Measurements from ENCODE around the gene RAB17. TPM values are rescaled to one million over a fixed set of nuclear protein-coding genes. Genes with fewer than 3 reads are reported as not detected.
A peak's percentile ranks its signal among the peaks of the same experiment; 100 is the strongest.

RAB17 gene
- total and polyA plus RNA-seq, 2 of the 4 experiments (the other 2 are of a cell fraction) = 0.41 TPM; not detected in 1

- no peak for DNase-seq
- Histone ChIP-seq H2BK15ac (ENCODE audit: low read depth, low read length) (no peak overlapping the region), H3K56ac (ENCODE audit: extremely low read depth, insufficient read depth, low read length) (no peak overlapping the region), H3K23ac (ENCODE audit: low read depth, low read length) (no peak overlapping the region), H3K9ac (ENCODE audit: low read depth, low read length) (no peak overlapping the region), H2AK5ac (ENCODE audit: low read depth, low read length) (no peak overlapping the region), H4K91ac (ENCODE audit: insufficient read depth, low read depth, low read length) (no peak overlapping the region), H3K9me3 (ENCODE audit: control insufficient read depth, insufficient read depth, low read length) (no peaks in the 10 kb centered on the region), H2AFZ (replicated peaks; ENCODE audit: low read length, poor library complexity) (peak overlapping the region; percentile 51), H3K4me1 (ENCODE audit: control insufficient read depth, insufficient read depth, low read length) (peaks cover 7% of the 10 kb centered on the region; the same call in 1 of the 2 replicates), H2BK120ac (ENCODE audit: low read depth, low read length) (no peak overlapping the region), H3K18ac (ENCODE audit: low read depth, low read length) (no peak overlapping the region), H2BK5ac (ENCODE audit: low read depth, low read length, poor library complexity, severe bottlenecking) (no peak overlapping the region), H2BK20ac (ENCODE audit: low read depth, low read length) (no peak overlapping the region), H3K27me3 (ENCODE audit: control insufficient read depth, insufficient read depth, low read length) (peaks cover 4% of the 10 kb centered on the region; the same call in 1 of the 2 replicates), H4K20me1 (ENCODE audit: insufficient read depth, low read length) (no peaks in the 10 kb centered on the region), H3K9me1 (ENCODE audit: insufficient read depth, low read length) (no peaks in the 10 kb centered on the region), H4K5ac (ENCODE audit: low read depth, low read length) (no peak overlapping the region), H3K4me3 (ENCODE audit: insufficient read depth, low read depth, low read length) (no peak overlapping the region), H3K4me2 (ENCODE audit: low read depth, low read length) (no peak overlapping the region), H3K14ac (replicated peaks; ENCODE audit: low read depth, low read length) (no peak overlapping the region), H3K36me3 (ENCODE audit: control insufficient read depth, insufficient read depth, low read length) (no peaks in the 10 kb centered on the region), H3K79me1 (ENCODE audit: low read depth in 1 of 2, low read length in 2 of 2) (peaks cover 0 to 8% of the 10 kb centered on the region in 2 experiments; a peak in 1 of 4 replicates), H4K8ac (ENCODE audit: low read depth in 2 of 2, low read length in 2 of 2) (no peak overlapping the region), H3K4ac (ENCODE audit: low read depth, low read length) (no peak overlapping the region), H3K27ac (ENCODE audit: insufficient read depth, low read length) (no peak overlapping the region), H2AK9ac (replicated peaks; ENCODE audit: low read depth, low read length, poor library complexity) (no peak overlapping the region)
- in situ Hi-C loops (cut with MboI; ENCODE audit: low sequenced_read_pairs) (loop anchor here (10.0 kb wide), 1 partner anchor 161 kb away; the partner anchor contains the start of gene COL6A3), dilution Hi-C loops (cut with HindIII; ENCODE audit: low sequenced_read_pairs, unreplicated experiment) (no loop called here), intact Hi-C loops (cut with micrococcal nuclease) (no loop called here)
- WGBS, 2 experiments (ENCODE audit: extremely low coverage in 2 of 2, insufficient read length in 1 of 2) = 76% methylated on average over 12 of the region's 27 CpGs; no CpG with 5 or more reads in 1 of the 2 experiments
- ChIA-PET CTCF (no interaction called here), POLR2A (ENCODE audit: unreplicated experiment) (no interaction called here)
- no TSS peak for BruUV-seq (replicated peaks)
- no peak for ATAC-seq (ENCODE audit: low read depth)
- no peak for TF ChIP-seq POLR2A (IDR thresholded peaks at IDR 0.05; ENCODE audit: low read depth, low read length)
- no peak for TF ChIP-seq FOS (IDR thresholded peaks at IDR 0.05; ENCODE audit: low read depth, low read length)
- no peak for TF ChIP-seq CEBPB (IDR thresholded peaks at IDR 0.05; ENCODE audit: low read depth, low read length)
- no peak for TF ChIP-seq MAZ (IDR thresholded peaks at IDR 0.05; ENCODE audit: borderline replicate concordance, low read depth, low read length)
These were observed 14.4 kb downstream of the RAB17 start for GRCh38 chr2:237575869-237576862.

Data from IMR-90 (cell line).